IMR-90 (cell line): ENCODE data around the gene TOP2B. TPM values are rescaled to one million over a fixed set of nuclear protein-coding genes. Genes with fewer than 3 reads are reported as not detected.

Source experiments
- ATAC-seq: fragments of 200-7000 bp; cut with Tn5 transposase; 2 replicates; pipeline ENCODE4 v1.9.1; 2020; ENCODE audit warnings: low read depth, mild to moderate bottlenecking, moderate library complexity
- BruUV-seq: library from RNA; stranded (reverse); fragments of 400-500 nt; replicated peaks from 2 replicates; lab custom pipeline; 2021; lab: Mats Ljungman, UMichigan
- CTCF ChIA-PET: fragments of 300-600 bp; formaldehyde crosslinking; extraction: SDS; loops from one replicate; lab custom pipeline; 2021; ENCODE audit warnings: antibody characterized with exemption; lab: Yijun Ruan, JAX
- POLR2A ChIA-PET: fragments of 300-600 bp; sonication (Branson Sonifier 250); formaldehyde crosslinking; loops from one replicate; lab custom pipeline; 2022; ENCODE audit warnings: antibody characterized with exemption; ENCODE audit not compliant: unreplicated experiment; lab: Charles Lee
- DNase-seq: peaks from one replicate; pipeline ENCODE4 v3.0.0; 2013
- H2AFZ ChIP-seq: replicated peaks from 2 replicates; pipeline ENCODE3; 2013; ENCODE audit warnings: low read length, mild to moderate bottlenecking; ENCODE audit not compliant: poor library complexity
- H2AK5ac ChIP-seq: 2 replicates; pipeline ENCODE4 v1.6.1; 2013; ENCODE audit warnings: low read depth, low read length, inconsistent platforms
- H2AK9ac ChIP-seq: replicated peaks from 2 replicates; pipeline ENCODE3; 2013; ENCODE audit warnings: mild to moderate bottlenecking, low read depth, low read length, moderate library complexity; ENCODE audit not compliant: poor library complexity
- H2BK120ac ChIP-seq: 2 replicates; pipeline ENCODE4 v1.6.1; 2013; ENCODE audit warnings: low read depth, low read length, inconsistent platforms
- H2BK15ac ChIP-seq: 3 replicates; pipeline ENCODE4 v1.6.1; 2013; ENCODE audit warnings: low read depth, low read length, inconsistent platforms
- H2BK20ac ChIP-seq: 2 replicates; pipeline ENCODE4 v1.6.1; 2013; ENCODE audit warnings: low read depth, mild to moderate bottlenecking, inconsistent platforms, low read length, moderate library complexity
- H2BK5ac ChIP-seq: 2 replicates; pipeline ENCODE4 v1.6.1; 2013; ENCODE audit warnings: mild to moderate bottlenecking, low read depth, low read length, inconsistent platforms; ENCODE audit not compliant: poor library complexity, severe bottlenecking
- H3K14ac ChIP-seq: replicated peaks from 2 replicates; pipeline ENCODE4 v1.6.1; 2013; ENCODE audit warnings: low read depth, low read length, inconsistent platforms
- H3K18ac ChIP-seq: 2 replicates; pipeline ENCODE4 v1.6.1; 2013; ENCODE audit warnings: low read depth, low read length, control low read depth
- H3K23ac ChIP-seq: 2 replicates; pipeline ENCODE4 v1.6.1; 2013; ENCODE audit warnings: low read depth, low read length, inconsistent platforms
- H3K27ac ChIP-seq: 2 replicates; pipeline ENCODE4 v1.5.1; 2013; ENCODE audit warnings: mild to moderate bottlenecking, control low read depth, low read length; ENCODE audit not compliant: insufficient read depth
- H3K27me3 ChIP-seq: 2 replicates; pipeline ENCODE4 v1.6.1; 2013; ENCODE audit warnings: low read length; ENCODE audit not compliant: control insufficient read depth, insufficient read depth
- H3K36me3 ChIP-seq: 2 replicates; pipeline ENCODE4 v1.6.1; 2013; ENCODE audit warnings: low read length, mixed read lengths; ENCODE audit not compliant: control insufficient read depth, insufficient read depth
- H3K4ac ChIP-seq: 2 replicates; pipeline ENCODE4 v1.6.1; 2013; ENCODE audit warnings: low read depth, low read length, inconsistent platforms
- H3K4me1 ChIP-seq: 2 replicates; pipeline ENCODE4 v1.6.1; 2013; ENCODE audit warnings: low read length, mixed read lengths; ENCODE audit not compliant: control insufficient read depth, insufficient read depth
- H3K4me2 ChIP-seq: 2 replicates; pipeline ENCODE4 v1.6.1; 2013; ENCODE audit warnings: low read depth, mild to moderate bottlenecking, control low read depth, low read length, moderate library complexity
- H3K4me3 ChIP-seq: 2 replicates; pipeline ENCODE4 v1.5.1; 2013; ENCODE audit warnings: low read depth, mild to moderate bottlenecking, control low read depth, low read length, moderate library complexity; ENCODE audit not compliant: insufficient read depth
- H3K56ac ChIP-seq: 2 replicates; pipeline ENCODE4 v1.6.1; 2013; ENCODE audit warnings: low read length, inconsistent platforms; ENCODE audit not compliant: insufficient read depth; ENCODE audit errors: extremely low read depth
- H3K79me1 ChIP-seq, 2 experiments: 2 replicates each; pipeline ENCODE4 v1.6.1; 2013; ENCODE audit warnings: low read length in 2 of 2, inconsistent platforms in 1 of 2, low read depth in 1 of 2
- H3K9ac ChIP-seq: 2 replicates; pipeline ENCODE4 v1.6.1; 2013; ENCODE audit warnings: low read depth, low read length, control low read depth
- H3K9me1 ChIP-seq: 2 replicates; pipeline ENCODE4 v1.6.1; 2013; ENCODE audit warnings: low read length, inconsistent platforms; ENCODE audit not compliant: insufficient read depth
- H3K9me3 ChIP-seq: 2 replicates; pipeline ENCODE4 v1.6.1; 2013; ENCODE audit warnings: low read length; ENCODE audit not compliant: control insufficient read depth, insufficient read depth
- H4K20me1 ChIP-seq: 2 replicates; pipeline ENCODE4 v1.6.1; 2013; ENCODE audit warnings: low read length, inconsistent platforms; ENCODE audit not compliant: insufficient read depth
- H4K5ac ChIP-seq: 2 replicates; pipeline ENCODE4 v1.6.1; 2013; ENCODE audit warnings: mild to moderate bottlenecking, low read depth, low read length, control low read depth
- H4K8ac ChIP-seq, 2 experiments: 2 replicates each; pipeline ENCODE4 v1.6.1; 2013; ENCODE audit warnings: low read depth in 2 of 2, low read length in 2 of 2, control low read depth in 1 of 2, inconsistent platforms in 1 of 2
- H4K91ac ChIP-seq: 2 replicates; pipeline ENCODE4 v1.6.1; 2013; ENCODE audit warnings: low read depth, low read length, inconsistent platforms; ENCODE audit not compliant: insufficient read depth
- BHLHE40 ChIP-seq: fragments of 150-350 bp; IDR thresholded peaks from 2 replicates; pipeline ENCODE4 v1.6.1; 2016; ENCODE audit warnings: mild to moderate bottlenecking, low read depth, low read length
- CEBPB ChIP-seq: IDR thresholded peaks from 2 replicates; pipeline ENCODE4 v1.6.1; 2012; ENCODE audit warnings: low read depth, low read length, improper control_type of control experiment
- CHD1 ChIP-seq: IDR thresholded peaks from 2 replicates; pipeline ENCODE4 v1.6.1; 2012; ENCODE audit warnings: low read depth, low read length, improper control_type of control experiment
- CTCF ChIP-seq: conservative IDR thresholded peaks from 2 replicates; pipeline ENCODE4 v1.5.1; 2012; ENCODE audit warnings: mild to moderate bottlenecking, low read depth, low read length, improper control_type of control experiment
- MAZ ChIP-seq: IDR thresholded peaks from 2 replicates; pipeline ENCODE4 v1.6.1; 2012; ENCODE audit warnings: low read depth, mild to moderate bottlenecking, low read length, improper control_type of control experiment, moderate library complexity, borderline replicate concordance
- MXI1 ChIP-seq: IDR thresholded peaks from 2 replicates; pipeline ENCODE4 v1.6.1; 2012; ENCODE audit warnings: low read depth, mild to moderate bottlenecking, low read length, moderate library complexity, borderline replicate concordance
- NFE2L2 ChIP-seq: fragments of 150-350 bp; IDR thresholded peaks from 2 replicates; pipeline ENCODE4 v1.6.1; 2016; ENCODE audit warnings: low read depth, mild to moderate bottlenecking, low read length
- POLR2A ChIP-seq: IDR thresholded peaks from 2 replicates; pipeline ENCODE4 v1.6.1; 2012; ENCODE audit warnings: mild to moderate bottlenecking, low read depth, low read length
- RCOR1 ChIP-seq: IDR thresholded peaks from 2 replicates; pipeline ENCODE4 v1.6.1; 2012; ENCODE audit warnings: mild to moderate bottlenecking, low read length, improper control_type of control experiment; ENCODE audit not compliant: insufficient replicate concordance
- RFX5 ChIP-seq: IDR thresholded peaks from 2 replicates; pipeline ENCODE4 v1.8.0; 2012; ENCODE audit warnings: low read depth, mild to moderate bottlenecking, low read length, moderate library complexity
- SMC3 ChIP-seq: fragments of 150-350 bp; IDR thresholded peaks from 2 replicates; pipeline ENCODE4 v1.6.1; 2016; ENCODE audit warnings: low read depth, mild to moderate bottlenecking, antibody characterized with exemption, low read length, moderate library complexity
- WGBS, 2 experiments: methylation state at CpG; one replicate each; pipeline versions ENCODE4 v1.1.5 to v1.1.7; 2013; ENCODE audit warnings: missing lambda C conversion rate in 2 of 2; ENCODE audit not compliant: insufficient read length in 1 of 2; ENCODE audit errors: extremely low coverage in 2 of 2; 5-methylcytosine and 5-hydroxymethylcytosine counted together
- dilution Hi-C: fragments of 300-500 bp; cut with HindIII; formaldehyde crosslinking; loops from one replicate; pipeline ENCODE4 v1.14.3; 2018; ENCODE audit warnings: low sequenced_read_pairs; ENCODE audit not compliant: unreplicated experiment
- in situ Hi-C: fragments of 300-500 bp; cut with MboI; formaldehyde crosslinking; loops from 3 replicates; pipeline ENCODE4 v1.14.3; 2019; ENCODE audit warnings: low sequenced_read_pairs, inconsistent platforms, mixed read lengths
- intact Hi-C: fragments of 100-400 bp; cut with micrococcal nuclease; formaldehyde crosslinking; loops from 2 replicates; pipeline ENCODE4 v1.10.0; 2022
- polyA plus RNA-seq, 3 experiments: library from polyadenylated mRNA; depleted of rRNA; stranded (reverse); fragments of >200 nt; gene quantifications; 2 replicates each; pipeline ENCODE4 v1.2.3, GENCODE V29; 2012; ENCODE audit warnings: low replicate concordance in 1 of 3
- total RNA-seq: library from RNA; depleted of rRNA; stranded (reverse); fragments of >200 nt; gene quantifications from 2 replicates; pipeline ENCODE4 v1.2.3, GENCODE V29; 2012
- TF ChIP-seq, protein P1 (sequence below): fragments of 150-350 bp; IDR thresholded peaks from 2 replicates; pipeline ENCODE4 v1.6.1; 2017; ENCODE audit warnings: mild to moderate bottlenecking, antibody characterized with exemption, low read length, low read depth
- TF ChIP-seq, protein P2 (sequence below): fragments of 150-350 bp; IDR thresholded peaks from 2 replicates; pipeline ENCODE4 v1.6.1; 2016; ENCODE audit warnings: low read depth, mild to moderate bottlenecking, low read length, moderate library complexity, borderline replicate concordance

Gene TOP2B
- total and polyA plus RNA-seq, 2 of the 4 experiments (the other 2 are of a cell fraction): 45.5 to 53.4 TPM

GRCh38 chr3:25690768-25691533 lies 26.2 kb upstream of the TOP2B start:
- H2BK5ac ChIP-seq: no peak overlapping the region
- H3K27ac ChIP-seq: no peak overlapping the region
- BruUV-seq: no TSS peak
- ChIA-PET POLR2A (no interaction called here), CTCF (no interaction called here)
- whole genome bisulfite sequencing, 2 experiments: no CpG with 5 or more reads among the region's 2 CpGs
- no peaks in the 10 kb centered on the region for H3K9me1 ChIP-seq
- dilution Hi-C loops: no loop called here
- H4K5ac ChIP-seq: no peak overlapping the region
- no peak overlapping the region for H2BK20ac ChIP-seq
- no peak overlapping the region for H3K23ac ChIP-seq
- H3K18ac ChIP-seq: no peak overlapping the region
- H3K14ac ChIP-seq: no peak overlapping the region
- DNase-seq (no peak), ATAC-seq (no peak)
- no peak overlapping the region for H3K4me3 ChIP-seq
- no peak overlapping the region for H3K4ac ChIP-seq
- TF ChIP-seq, protein P1, sequence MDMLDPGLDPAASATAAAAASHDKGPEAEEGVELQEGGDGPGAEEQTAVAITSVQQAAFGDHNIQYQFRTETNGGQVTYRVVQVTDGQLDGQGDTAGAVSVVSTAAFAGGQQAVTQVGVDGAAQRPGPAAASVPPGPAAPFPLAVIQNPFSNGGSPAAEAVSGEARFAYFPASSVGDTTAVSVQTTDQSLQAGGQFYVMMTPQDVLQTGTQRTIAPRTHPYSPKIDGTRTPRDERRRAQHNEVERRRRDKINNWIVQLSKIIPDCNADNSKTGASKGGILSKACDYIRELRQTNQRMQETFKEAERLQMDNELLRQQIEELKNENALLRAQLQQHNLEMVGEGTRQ: no peak
- no peak for TF ChIP-seq CEBPB
- TF ChIP-seq CHD1: no peak
- TF ChIP-seq CTCF: no peak
- no peak for TF ChIP-seq BHLHE40
- no peak for TF ChIP-seq NFE2L2
- no peak for TF ChIP-seq MXI1
- TF ChIP-seq RFX5: no peak
- no peak for TF ChIP-seq SMC3
- no peak for TF ChIP-seq MAZ
- TF ChIP-seq, protein P2, sequence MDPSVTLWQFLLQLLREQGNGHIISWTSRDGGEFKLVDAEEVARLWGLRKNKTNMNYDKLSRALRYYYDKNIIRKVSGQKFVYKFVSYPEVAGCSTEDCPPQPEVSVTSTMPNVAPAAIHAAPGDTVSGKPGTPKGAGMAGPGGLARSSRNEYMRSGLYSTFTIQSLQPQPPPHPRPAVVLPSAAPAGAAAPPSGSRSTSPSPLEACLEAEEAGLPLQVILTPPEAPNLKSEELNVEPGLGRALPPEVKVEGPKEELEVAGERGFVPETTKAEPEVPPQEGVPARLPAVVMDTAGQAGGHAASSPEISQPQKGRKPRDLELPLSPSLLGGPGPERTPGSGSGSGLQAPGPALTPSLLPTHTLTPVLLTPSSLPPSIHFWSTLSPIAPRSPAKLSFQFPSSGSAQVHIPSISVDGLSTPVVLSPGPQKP: no peak
- TF ChIP-seq POLR2A: no peak
- no peak for TF ChIP-seq RCOR1
- no peak overlapping the region for H2AFZ ChIP-seq
- no peaks in the 10 kb centered on the region for H3K4me1 ChIP-seq
- no peak overlapping the region for H4K8ac ChIP-seq
- no peak overlapping the region for H4K91ac ChIP-seq
- no peaks in the 10 kb centered on the region for H3K36me3 ChIP-seq
- intact Hi-C loops: no loop called here
- no peak overlapping the region for H2AK9ac ChIP-seq
- H2BK120ac ChIP-seq: no peak overlapping the region
- H3K56ac ChIP-seq: no peak overlapping the region
- H4K20me1 ChIP-seq: no peaks in the 10 kb centered on the region
- in situ Hi-C loops: no loop called here
- H3K79me1 ChIP-seq: no peaks in the 10 kb centered on the region
- no peak overlapping the region for H2BK15ac ChIP-seq
- no peaks in the 10 kb centered on the region for H3K9me3 ChIP-seq
- peaks cover 2% of the 10 kb centered on the region; the same call in 1 of the 2 replicates for H3K27me3 ChIP-seq
- H3K4me2 ChIP-seq: no peak overlapping the region
- H2AK5ac ChIP-seq: no peak overlapping the region
- H3K9ac ChIP-seq: no peak overlapping the region
